ENCODE data around the gene ZSWIM5. TPM values are rescaled to one million over a fixed set of nuclear protein-coding genes. Genes with fewer than 3 reads are reported as not detected.
"Not testable (repeated sequence)": the region's sequence is repeated elsewhere in the genome, so short reads cannot be mapped to it uniquely, and the experiment has no call there.

ZSWIM5 gene
- total RNA-seq, 1 donor: 1.5 TPM

GRCh38 chr1:45005761-45006160, 200.6 kb downstream of the ZSWIM5 start:
- peaks cover 19% of the 10 kb centered on the region for H3K4me1 ChIP-seq (ENCODE audit: insufficient read depth, low read length)
- H3K9me3 ChIP-seq (ENCODE audit: low read depth, low read length): no peaks in the 10 kb centered on the region

GRCh38 chr1:45004281-45004920, 202.0 kb downstream of the ZSWIM5 start:
- H3K9me3 ChIP-seq (ENCODE audit: low read depth, low read length): no peaks in the 10 kb centered on the region
- H3K4me3 ChIP-seq (ENCODE audit: low read length): no peak overlapping the region
- peaks cover 13% of the 10 kb centered on the region for H3K4me1 ChIP-seq (ENCODE audit: insufficient read depth, low read length)
- H3K27me3 ChIP-seq (ENCODE audit: insufficient read depth, low read length): no peaks in the 10 kb centered on the region

More at GRCh38 chr1:45005761-45006160, 200.6 kb downstream of the ZSWIM5 start:
- H3K27me3 ChIP-seq (ENCODE audit: insufficient read depth, low read length): no peaks in the 10 kb centered on the region
- H3K4me3 ChIP-seq (ENCODE audit: low read length): no peak overlapping the region

GRCh38 chr1:45003741-45004140, 202.7 kb downstream of the ZSWIM5 start:
- Histone ChIP-seq H3K27me3 (ENCODE audit: insufficient read depth, low read length) (no peaks in the 10 kb centered on the region), H3K9me3 (ENCODE audit: low read depth, low read length) (no peaks in the 10 kb centered on the region), H3K4me3 (ENCODE audit: low read length) (no peak overlapping the region), H3K4me1 (ENCODE audit: insufficient read depth, low read length) (peaks cover 11% of the 10 kb centered on the region)

GRCh38 chr1:45002650-45003645, 203.5 kb downstream of the ZSWIM5 start:
- no peak overlapping the region for H3K4me3 ChIP-seq (ENCODE audit: low read length)
- H3K4me1 ChIP-seq (ENCODE audit: insufficient read depth, low read length): peaks cover 11% of the 10 kb centered on the region
- H3K27me3 ChIP-seq (ENCODE audit: insufficient read depth, low read length): no peaks in the 10 kb centered on the region
- H3K9me3 ChIP-seq (ENCODE audit: low read depth, low read length): no peaks in the 10 kb centered on the region

GRCh38 chr1:45001576-45001975, 204.8 kb downstream of the ZSWIM5 start:
- not testable (repeated sequence) for H3K4me3 ChIP-seq (ENCODE audit: low read length); H3K9me3 ChIP-seq (ENCODE audit: low read depth, low read length); H3K27me3 ChIP-seq (ENCODE audit: insufficient read depth, low read length)
- H3K4me1 ChIP-seq (ENCODE audit: insufficient read depth, low read length): peaks cover 11% of the 10 kb centered on the region

- Histone ChIP-seq H3K4me1 (ENCODE audit: insufficient read depth, low read length) (peaks cover 11% of the 10 kb centered on the region), H3K27me3 (ENCODE audit: insufficient read depth, low read length) (no peaks in the 10 kb centered on the region), H3K9me3 (ENCODE audit: low read depth, low read length) (no peaks in the 10 kb centered on the region), H3K4me3 (ENCODE audit: low read length) (no peak overlapping the region)
These were observed 205.4 kb downstream of the ZSWIM5 start for GRCh38 chr1:45001011-45001481.

GRCh38 chr1:44999232-44999631, 207.2 kb downstream of the ZSWIM5 start:
- no peak overlapping the region for H3K4me3 ChIP-seq (ENCODE audit: low read length)

GRCh38 chr1:44995467-44996238, 210.8 kb downstream of the ZSWIM5 start:
- Histone ChIP-seq H3K27me3 (ENCODE audit: insufficient read depth, low read length) (no peaks in the 10 kb centered on the region), H3K4me1 (ENCODE audit: insufficient read depth, low read length) (peaks cover 4% of the 10 kb centered on the region), H3K9me3 (ENCODE audit: low read depth, low read length) (no peaks in the 10 kb centered on the region), H3K4me3 (ENCODE audit: low read length) (no peak overlapping the region)

More at GRCh38 chr1:44999232-44999631, 207.2 kb downstream of the ZSWIM5 start:
- Histone ChIP-seq H3K4me1 (ENCODE audit: insufficient read depth, low read length) (peaks cover 11% of the 10 kb centered on the region), H3K27me3 (ENCODE audit: insufficient read depth, low read length) (no peaks in the 10 kb centered on the region), H3K9me3 (ENCODE audit: low read depth, low read length) (no peaks in the 10 kb centered on the region)

GRCh38 chr1:44994309-44994898, 212.0 kb downstream of the ZSWIM5 start:
- H3K4me1 ChIP-seq (ENCODE audit: insufficient read depth, low read length): no peaks in the 10 kb centered on the region
- no peaks in the 10 kb centered on the region for H3K27me3 ChIP-seq (ENCODE audit: insufficient read depth, low read length)
- no peak overlapping the region for H3K4me3 ChIP-seq (ENCODE audit: low read length)
- H3K9me3 ChIP-seq (ENCODE audit: low read depth, low read length): no peaks in the 10 kb centered on the region

GRCh38 chr1:44988531-44989156, 217.8 kb downstream of the ZSWIM5 start:
- Histone ChIP-seq H3K9me3 (ENCODE audit: low read depth, low read length) (no peaks in the 10 kb centered on the region), H3K27me3 (ENCODE audit: insufficient read depth, low read length) (no peaks in the 10 kb centered on the region), H3K4me1 (ENCODE audit: insufficient read depth, low read length) (peaks cover 19% of the 10 kb centered on the region), H3K4me3 (ENCODE audit: low read length) (no peak overlapping the region)

GRCh38 chr1:44985747-44986359, 220.6 kb downstream of the ZSWIM5 start:
- Histone ChIP-seq H3K4me3 (ENCODE audit: low read length) (peak overlapping the region; percentile 79), H3K27me3 (ENCODE audit: insufficient read depth, low read length) (no peaks in the 10 kb centered on the region), H3K4me1 (ENCODE audit: insufficient read depth, low read length) (peaks cover 19% of the 10 kb centered on the region), H3K9me3 (ENCODE audit: low read depth, low read length) (no peaks in the 10 kb centered on the region)

- H3K27me3 ChIP-seq (ENCODE audit: insufficient read depth, low read length); H3K4me3 ChIP-seq (ENCODE audit: low read length); H3K4me1 ChIP-seq (ENCODE audit: insufficient read depth, low read length); H3K9me3 ChIP-seq (ENCODE audit: low read depth, low read length): not testable (repeated sequence)
These were observed 229.0 kb downstream of the ZSWIM5 start for GRCh38 chr1:44977372-44977771.

GRCh38 chr1:44976252-44976651, 230.2 kb downstream of the ZSWIM5 start:
- peaks cover 5% of the 10 kb centered on the region for H3K4me1 ChIP-seq (ENCODE audit: insufficient read depth, low read length)
- H3K9me3 ChIP-seq (ENCODE audit: low read depth, low read length): no peaks in the 10 kb centered on the region
- H3K27me3 ChIP-seq (ENCODE audit: insufficient read depth, low read length): no peaks in the 10 kb centered on the region
- no peak overlapping the region for H3K4me3 ChIP-seq (ENCODE audit: low read length)

- H3K27me3 ChIP-seq (ENCODE audit: insufficient read depth, low read length): no peaks in the 10 kb centered on the region
- no peaks in the 10 kb centered on the region for H3K9me3 ChIP-seq (ENCODE audit: low read depth, low read length)
- peaks cover 5% of the 10 kb centered on the region for H3K4me1 ChIP-seq (ENCODE audit: insufficient read depth, low read length)
- H3K4me3 ChIP-seq (ENCODE audit: low read length): no peak overlapping the region
These were observed 232.8 kb downstream of the ZSWIM5 start for GRCh38 chr1:44973645-44974044.

All from mononuclear cell (primary cell).